Prostate gland (tissue), 2 donors: ENCODE data around the gene SLAIN2. TPM values are rescaled to one million over a fixed set of nuclear protein-coding genes. Genes with fewer than 3 reads are reported as not detected.

ENCODE experiments used
- DNase-seq: peaks from one replicate; pipeline ENCODE4 v3.0.0-alpha.2; 2019; ENCODE audit warnings: low spot score
- H3K27ac ChIP-seq, 2 donors: fragments of 200-600 bp; sonication (generic); 2 replicates each; pipeline ENCODE4 v1.5.1; 2017 to 2019
- H3K27me3 ChIP-seq: fragments of 200-600 bp; sonication (generic); replicated peaks from 2 replicates; pipeline ENCODE4 v1.5.1; 2019; ENCODE audit not compliant: insufficient read depth
- H3K36me3 ChIP-seq, 2 donors: fragments of 200-600 bp; sonication (generic); 1 replicate in 1 of 2; 2 replicates in 1 of 2; pipeline versions ENCODE4 v1.5.1 to v1.8.1; 2017 to 2019
- H3K4me1 ChIP-seq: fragments of 200-600 bp; sonication (generic); replicated peaks from 2 replicates; pipeline ENCODE4 v1.5.1; 2019
- H3K4me3 ChIP-seq, 2 donors: fragments of 200-600 bp; sonication (generic); 2 replicates each; pipeline ENCODE4 v1.5.1; 2017 to 2019
- H3K9me3 ChIP-seq: fragments of 200-600 bp; sonication (generic); 2 replicates; pipeline ENCODE4 v1.5.1; 2017
- CTCF ChIP-seq, 4 experiments: fragments of 200-600 bp in 2 of 4; fragments of 450-650 bp in 2 of 4; sonication (generic) in 2 of 4; IDR thresholded peaks; 1 replicate in 3 of 4; 2 replicates in 1 of 4; pipeline ENCODE4 v1.5.1; 2016 to 2019; ENCODE audit warnings: antibody characterized with exemption in 4 of 4, mild to moderate bottlenecking in 2 of 4, moderate library complexity in 2 of 4
- POLR2A ChIP-seq: fragments of 450-650 bp; IDR thresholded peaks from one replicate; pipeline ENCODE4 v1.6.1; 2016; ENCODE audit warnings: antibody characterized with exemption, mild to moderate bottlenecking
- POLR2AphosphoS5 ChIP-seq: sonication (generic); formaldehyde crosslinking; IDR thresholded peaks from one replicate; pipeline ENCODE4 v1.6.1; 2017; ENCODE audit warnings: antibody characterized with exemption
- WGBS: methylation state at CpG from one replicate; pipeline ENCODE4 v1.1.5; 2018; 5-methylcytosine and 5-hydroxymethylcytosine counted together
- intact Hi-C: fragments of 100-400 bp; cut with DNase I; formaldehyde crosslinking; loops from one replicate; pipeline ENCODE4 v1.14.2; 2022
- total RNA-seq, 2 donors: library from RNA; depleted of rRNA; stranded (reverse); fragments of >200 nt; gene quantifications; one replicate each; pipeline ENCODE4 v1.1.0, GENCODE V29; 2016

The SLAIN2 gene
- total RNA-seq, 2 donors from 2014 or later, result 95.1 to 119 TPM

GRCh38 chr4:48475770-48476169 is 134.4 kb downstream of the SLAIN2 start:
- WGBS, result 91% methylated on average over 6 of the region's 6 CpGs
- intact Hi-C loops, result no loop called here

More at GRCh38 chr4:48475770-48476169, 134.4 kb downstream of the SLAIN2 start:
- Histone ChIP-seq H3K9me3 (no peaks in the 10 kb centered on the region), H3K27ac (no peak overlapping the region), H3K27me3 (no peaks in the 10 kb centered on the region), H3K4me1 (no peaks in the 10 kb centered on the region), H3K4me3 (no peak overlapping the region), H3K36me3 (no peaks in the 10 kb centered on the region)
- DNase-seq, result no peak
- TF ChIP-seq CTCF (IDR thresholded peaks at IDR 0.05), result no peak
- TF ChIP-seq POLR2A, result no peak
- no peak for TF ChIP-seq POLR2AphosphoS5

Other genes with a start within 250 kb of the SLAIN2 start
- gene TXK, start 207.3 kb upstream of the SLAIN2 start, total RNA-seq, result 1 to 10 TPM in 1 of 2 donors, under 1 TPM in 1; 0.46 to 4.8 TPM
- gene TEC, start 71.7 kb upstream of the SLAIN2 start, total RNA-seq, result 1 to 10 TPM in 1 of 2 donors, under 1 TPM in 1; 0.96 to 6.4 TPM
- 1 to 10 TPM in 1 of 2 donors, under 1 TPM in 1; 0.23 to 1.1 TPM for gene SLC10A4, start 141.8 kb downstream of the SLAIN2 start, total RNA-seq
- 1 to 10 TPM in 1 of 2 donors, not detected in 1; 1.7 TPM for gene ZAR1, start 148.7 kb downstream of the SLAIN2 start, total RNA-seq